ENCODE data around the gene NTN5.
"Not testable (repeated sequence)": the region's sequence is repeated elsewhere in the genome, so short reads cannot be mapped to it uniquely, and the experiment has no call there.

DNA sequence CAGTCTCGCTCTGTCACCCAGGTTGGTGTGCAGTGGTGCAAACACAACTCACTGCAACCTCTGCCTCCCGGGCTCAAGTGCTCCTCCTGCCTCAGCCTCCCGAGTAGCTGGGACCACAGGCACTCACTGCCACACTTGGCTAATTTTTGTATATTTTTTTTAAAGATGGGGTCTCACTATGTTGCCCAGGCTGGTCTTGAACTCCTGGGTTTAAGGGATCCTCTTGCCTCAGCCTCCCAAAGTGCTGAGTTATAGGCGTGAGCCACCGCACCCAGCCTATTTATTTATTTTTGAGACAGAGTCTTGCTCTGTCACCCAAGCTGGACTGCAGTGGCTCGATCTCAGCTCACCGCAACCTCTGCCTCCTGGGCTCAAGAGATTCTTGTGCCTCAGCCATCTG lies 13.8 kb upstream of the NTN5 start:
- not testable (repeated sequence) for TF ChIP-seq EP300, POLR2AphosphoS5, POLR2A (IDR thresholded peaks at IDR 0.05)
- TF ChIP-seq, protein P1, sequence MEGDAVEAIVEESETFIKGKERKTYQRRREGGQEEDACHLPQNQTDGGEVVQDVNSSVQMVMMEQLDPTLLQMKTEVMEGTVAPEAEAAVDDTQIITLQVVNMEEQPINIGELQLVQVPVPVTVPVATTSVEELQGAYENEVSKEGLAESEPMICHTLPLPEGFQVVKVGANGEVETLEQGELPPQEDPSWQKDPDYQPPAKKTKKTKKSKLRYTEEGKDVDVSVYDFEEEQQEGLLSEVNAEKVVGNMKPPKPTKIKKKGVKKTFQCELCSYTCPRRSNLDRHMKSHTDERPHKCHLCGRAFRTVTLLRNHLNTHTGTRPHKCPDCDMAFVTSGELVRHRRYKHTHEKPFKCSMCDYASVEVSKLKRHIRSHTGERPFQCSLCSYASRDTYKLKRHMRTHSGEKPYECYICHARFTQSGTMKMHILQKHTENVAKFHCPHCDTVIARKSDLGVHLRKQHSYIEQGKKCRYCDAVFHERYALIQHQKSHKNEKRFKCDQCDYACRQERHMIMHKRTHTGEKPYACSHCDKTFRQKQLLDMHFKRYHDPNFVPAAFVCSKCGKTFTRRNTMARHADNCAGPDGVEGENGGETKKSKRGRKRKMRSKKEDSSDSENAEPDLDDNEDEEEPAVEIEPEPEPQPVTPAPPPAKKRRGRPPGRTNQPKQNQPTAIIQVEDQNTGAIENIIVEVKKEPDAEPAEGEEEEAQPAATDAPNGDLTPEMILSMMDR (IDR thresholded peaks at IDR 0.05), result not testable (repeated sequence)
